HG03565 (cell line): Measurements from ENCODE around the gene HMHB1.
"Not testable (repeated sequence)": the region's sequence is repeated elsewhere in the genome, so short reads cannot be mapped to it uniquely, and the experiment has no call there.

ENCODE experiments used
- ATAC-seq: cut with Tn5 transposase; IDR thresholded peaks from one replicate; pipeline ENCODE4 v1.9.1; 2021; ENCODE audit warnings: mild to moderate bottlenecking, moderate library complexity; ENCODE audit not compliant: unreplicated experiment

HMHB1 gene

DNA sequence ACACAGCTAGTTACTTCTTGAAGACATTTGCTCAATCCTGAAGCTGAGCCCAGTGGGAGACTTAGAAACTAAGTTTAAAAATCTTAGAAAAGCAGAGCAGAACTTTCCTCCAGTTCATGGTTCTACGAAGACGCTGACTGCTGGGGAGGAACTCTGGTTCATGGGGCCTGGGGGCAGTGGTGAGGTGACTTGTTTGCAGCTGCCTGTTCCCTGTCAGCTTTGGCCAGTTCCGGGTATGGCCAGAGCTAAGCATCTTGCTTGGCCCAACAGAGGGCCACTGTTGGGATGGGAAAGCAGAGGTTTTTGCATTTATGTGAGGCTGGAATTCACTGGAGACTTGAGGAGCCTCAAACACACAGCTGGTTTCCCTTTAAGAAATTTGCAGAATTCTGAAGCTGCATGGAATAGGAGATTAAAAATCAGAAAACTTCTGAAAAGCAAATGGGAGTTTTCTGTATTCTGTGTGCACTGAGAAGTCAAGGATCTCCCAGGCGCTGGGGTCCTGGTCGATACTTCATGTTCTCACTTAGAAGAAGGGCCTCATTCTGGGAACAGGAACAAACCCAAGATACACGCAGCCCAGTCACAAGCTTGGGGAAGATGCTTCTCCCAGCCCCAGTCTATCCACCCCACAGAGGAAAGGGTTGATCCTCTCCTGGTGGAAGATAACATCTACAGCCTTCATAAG is 10.6 kb upstream of the HMHB1 start:
- ATAC-seq = no peak

DNA sequence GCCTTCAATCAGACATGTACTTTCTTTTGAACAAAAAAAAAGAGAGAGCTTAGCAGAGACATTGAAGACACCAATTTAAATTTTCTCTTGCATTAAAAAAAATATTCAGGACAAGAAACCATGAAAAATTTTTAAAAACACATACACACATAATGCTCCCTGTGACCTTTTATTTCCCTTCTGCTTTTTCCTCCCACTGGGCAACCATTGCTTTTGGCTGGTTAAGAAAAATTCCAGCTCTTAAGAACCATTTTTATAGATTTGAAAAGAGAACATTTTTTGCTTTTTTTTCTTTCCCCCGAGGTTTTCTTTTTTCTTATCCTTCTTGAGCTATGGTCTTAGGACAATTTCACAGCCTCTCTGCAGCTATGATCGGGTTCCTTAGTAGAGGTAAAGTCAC is 6.1 kb upstream of the HMHB1 start:
- ATAC-seq = no peak

DNA sequence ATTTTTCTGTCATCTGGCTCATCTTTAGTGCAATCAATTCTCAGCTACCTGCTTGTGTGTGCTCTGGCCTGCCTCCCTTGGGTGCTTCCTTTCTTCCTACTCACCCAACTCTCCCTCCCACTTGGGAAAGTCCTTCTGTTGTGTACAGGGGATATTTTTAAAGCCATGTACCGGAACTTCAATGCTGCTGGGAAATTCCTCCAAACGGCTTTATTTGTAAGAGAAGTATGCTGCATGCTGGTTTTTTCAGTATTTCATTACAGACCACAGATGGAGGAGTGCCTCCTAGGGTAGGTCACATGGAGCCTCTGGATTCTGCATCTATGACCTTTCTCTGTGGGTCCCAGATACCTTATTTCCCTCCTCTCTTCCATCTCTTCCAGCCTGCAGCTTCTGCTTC is 5.4 kb upstream of the HMHB1 start:
- peak; percentile 47 for ATAC-seq

GRCh38 chr5:143807401-143807800 is 4.6 kb upstream of the HMHB1 start:
- ATAC-seq = no peak

- ATAC-seq = not testable (repeated sequence)
Observed at GRCh38 chr5:143816370-143816769, 4.4 kb downstream of the HMHB1 start.

DNA sequence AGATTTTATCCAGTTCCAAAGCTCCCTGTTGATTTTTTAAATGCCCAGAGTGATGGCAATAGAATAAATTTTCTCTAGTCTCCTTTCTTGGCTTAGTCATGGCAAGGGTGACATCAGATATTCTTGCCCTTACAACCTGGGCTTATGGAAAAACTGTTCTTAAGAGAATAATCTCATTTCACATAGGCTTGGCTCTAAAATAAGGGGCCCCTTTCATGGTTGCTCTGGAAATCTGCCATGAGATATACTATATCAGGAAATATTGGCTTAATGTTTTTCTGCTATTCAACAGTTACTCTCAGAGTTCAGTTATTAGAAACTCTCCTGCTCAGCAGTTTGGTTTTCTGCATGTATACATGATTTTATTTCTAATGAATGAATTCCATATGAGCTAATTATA is 7.8 kb downstream of the HMHB1 start:
- no peak for ATAC-seq

DNA sequence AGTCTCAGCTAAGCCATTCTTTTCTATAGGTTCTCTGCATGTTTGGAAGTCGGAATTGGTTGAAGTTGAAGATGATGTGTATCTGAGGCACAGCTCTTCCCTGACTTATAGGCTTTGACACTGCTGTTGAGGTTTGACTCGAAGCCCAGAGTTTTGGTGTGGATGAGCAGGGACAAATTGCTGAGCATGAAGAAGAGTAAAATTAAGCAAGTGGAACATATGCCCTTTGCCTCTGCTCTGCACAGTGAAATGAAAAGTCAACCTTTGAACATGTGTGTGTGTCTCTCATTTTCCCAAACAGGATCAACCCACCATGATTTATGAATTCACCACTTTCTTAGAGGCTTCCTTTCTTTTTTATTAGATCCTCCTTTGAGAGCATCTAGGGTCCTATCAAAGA is 8.5 kb downstream of the HMHB1 start:
- no peak for ATAC-seq

GRCh38 chr5:143824851-143825720 is 13.1 kb downstream of the HMHB1 start:
- peak; percentile 36 for ATAC-seq

- peak; percentile 92 for ATAC-seq
Observed at GRCh38 chr5:143826951-143827444, 15.0 kb downstream of the HMHB1 start.

DNA sequence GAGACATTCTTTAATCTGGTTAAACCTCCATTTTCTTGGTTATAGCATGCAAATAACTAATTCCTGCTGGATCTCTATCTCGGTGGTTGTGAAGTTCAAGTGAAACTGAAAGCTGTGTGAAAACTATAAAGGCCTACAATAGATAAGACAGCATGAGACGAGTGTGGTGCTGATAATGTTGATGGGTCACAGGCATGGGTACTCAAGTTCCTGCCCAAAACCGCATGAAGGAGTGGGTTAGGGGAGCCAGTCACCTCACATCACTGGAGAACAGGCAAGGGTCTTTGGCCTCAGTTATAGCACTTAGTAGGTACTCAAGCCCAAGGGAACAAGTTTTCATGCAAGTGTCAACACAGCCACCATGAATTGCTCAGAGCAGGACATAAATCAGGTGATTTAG is 16.7 kb downstream of the HMHB1 start:
- peak; percentile 27 for ATAC-seq

GRCh38 chr5:143833177-143833576 is 21.2 kb downstream of the HMHB1 start:
- ATAC-seq = no peak

GRCh38 chr5:143835251-143835650 is 23.3 kb downstream of the HMHB1 start:
- ATAC-seq = no peak

- no peak for ATAC-seq
Observed at GRCh38 chr5:143836161-143836725, 24.3 kb downstream of the HMHB1 start.

DNA sequence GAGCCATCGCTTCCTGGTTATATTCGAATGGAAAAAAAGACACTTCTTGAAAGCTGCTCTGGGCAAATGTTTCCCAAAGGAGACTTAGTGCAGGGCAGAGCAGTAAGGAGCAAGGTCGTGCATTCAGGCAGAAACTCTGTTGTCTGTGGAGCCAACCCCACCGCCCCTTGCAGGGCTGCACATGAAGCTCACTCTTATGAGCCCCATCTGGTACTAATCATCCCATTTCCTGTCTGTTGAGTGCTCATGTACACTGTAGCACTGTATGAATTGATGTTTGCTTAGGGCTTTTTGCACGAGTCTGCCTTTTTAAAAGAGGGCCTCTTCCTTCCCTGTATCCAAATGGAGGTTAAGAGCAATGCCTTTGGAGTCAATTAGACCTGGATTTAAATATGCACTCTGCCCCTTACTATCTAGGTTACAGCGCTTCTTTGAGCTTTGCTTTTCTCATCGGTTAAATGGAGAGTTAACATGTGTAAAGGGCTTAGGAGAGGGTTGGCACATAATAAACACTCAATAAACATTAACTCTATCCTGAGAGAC is 25.4 kb downstream of the HMHB1 start:
- no peak for ATAC-seq

DNA sequence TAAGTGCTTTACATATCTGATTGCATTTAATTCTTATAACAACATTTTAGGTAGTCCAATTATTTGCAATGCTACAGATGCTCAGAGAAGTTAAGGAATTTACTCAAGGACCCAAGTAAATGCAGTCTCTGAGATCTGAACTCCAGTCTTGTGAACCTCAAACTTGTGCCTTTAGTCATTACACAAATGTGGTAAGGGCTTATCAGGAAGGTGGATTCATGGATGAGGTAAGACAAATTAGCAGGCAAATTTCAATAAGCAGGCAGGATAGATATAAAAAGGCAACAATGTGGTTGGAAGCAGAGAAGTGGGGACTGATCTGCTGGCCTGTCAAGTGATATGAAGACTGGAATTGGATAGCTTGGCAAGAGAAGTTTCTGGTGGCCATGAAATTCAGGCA is 29.5 kb downstream of the HMHB1 start:
- no peak for ATAC-seq

DNA sequence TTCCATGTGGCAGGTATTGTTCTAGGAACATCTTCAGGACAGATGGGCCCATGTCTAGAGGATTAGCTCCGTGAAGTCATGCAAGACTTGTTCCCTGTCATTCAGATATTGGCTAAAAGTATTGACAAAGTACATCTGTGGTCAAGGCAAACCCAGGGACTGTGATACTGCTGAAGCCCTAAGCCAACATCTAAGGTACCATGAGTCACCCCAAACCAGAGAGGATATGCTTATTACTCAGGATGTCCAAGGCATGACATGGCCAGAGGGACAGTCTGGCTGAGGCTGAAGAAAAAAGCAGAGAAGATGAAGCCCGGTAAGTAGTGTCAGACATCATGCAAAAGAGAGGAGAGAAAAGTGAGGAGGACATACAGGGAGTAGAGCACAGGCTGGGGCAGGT is 31.0 kb downstream of the HMHB1 start:
- no peak for ATAC-seq

DNA sequence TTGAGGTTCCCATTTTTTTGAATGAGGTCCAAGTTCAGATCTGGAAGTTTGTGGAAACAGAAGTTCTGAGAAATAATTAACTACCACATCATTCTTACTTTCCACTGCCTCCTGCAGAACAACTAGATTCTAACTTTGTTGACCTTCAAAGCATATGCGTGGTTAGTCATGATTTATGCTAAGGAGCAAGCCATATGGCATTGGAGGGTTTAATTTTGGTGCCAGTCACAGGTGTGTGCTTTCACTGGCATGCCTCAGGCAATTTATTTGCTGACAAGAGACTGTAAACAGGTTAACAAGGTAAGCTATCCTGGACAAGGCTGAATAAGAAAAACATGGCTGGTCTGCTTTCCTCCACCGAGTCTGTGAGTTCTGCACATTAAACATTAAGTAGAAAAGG is 31.5 kb downstream of the HMHB1 start:
- ATAC-seq = no peak

- ATAC-seq = peak; percentile 72
Observed at GRCh38 chr5:143850050-143850683, 38.2 kb downstream of the HMHB1 start.

DNA sequence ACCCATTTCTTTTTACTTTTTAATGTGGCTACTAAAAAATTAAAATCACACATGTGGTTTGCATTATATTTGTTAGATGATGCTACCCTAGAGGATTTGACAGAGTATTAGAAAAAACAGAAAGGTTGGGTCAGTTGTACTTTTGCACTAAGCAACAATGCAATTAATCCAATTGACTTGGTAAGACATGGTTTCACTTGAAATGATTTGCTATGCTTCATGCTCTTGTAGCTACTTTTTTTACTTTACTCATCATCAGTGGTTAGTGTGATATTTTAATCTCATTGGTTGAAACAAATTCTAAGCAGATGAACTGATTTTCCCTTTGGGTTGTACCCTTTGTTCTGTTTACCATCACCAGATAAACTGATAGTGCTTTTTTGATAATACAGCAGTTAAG is 39.4 kb downstream of the HMHB1 start:
- no peak for ATAC-seq

- no peak for ATAC-seq
Observed at GRCh38 chr5:143860211-143860610, 48.2 kb downstream of the HMHB1 start.

DNA sequence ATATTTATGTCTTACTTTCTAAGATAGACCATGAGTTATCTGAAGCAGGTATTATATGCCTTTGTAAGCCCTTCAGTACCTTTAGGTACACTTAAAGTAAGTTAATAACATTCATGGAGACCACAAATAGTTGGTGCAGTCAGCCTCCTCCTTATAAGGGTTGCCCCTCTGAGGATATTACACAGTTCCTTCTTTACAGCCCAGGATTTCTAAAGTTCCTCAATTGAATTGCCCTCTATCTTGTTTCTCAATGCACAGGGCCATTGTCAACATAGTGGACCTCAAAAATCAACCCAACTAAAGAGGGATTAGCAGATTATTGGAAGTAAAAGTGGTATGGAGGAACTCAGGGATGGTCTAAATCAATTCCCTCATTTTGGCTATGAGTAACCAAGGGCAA is 50.3 kb downstream of the HMHB1 start:
- no peak for ATAC-seq
